Occipital lobe (tissue), 2 donors: ENCODE data around the gene UBE2Q2. TPM values are rescaled to one million over a fixed set of nuclear protein-coding genes. Genes with fewer than 3 reads are reported as not detected.
A peak's percentile ranks its signal among the peaks of the same experiment; 100 is the strongest.
"Not testable (repeated sequence)": the region's sequence is repeated elsewhere in the genome, so short reads cannot be mapped to it uniquely, and the experiment has no call there.

Source experiments
- DNase-seq: peaks from one replicate; lab custom pipeline; 2025; lab: John Stamatoyannopoulos, UW
- total RNA-seq: library from RNA; depleted of rRNA; stranded (reverse); fragments of >200 nt; gene quantifications from one replicate; pipeline ENCODE4 v1.2.3, GENCODE V29; 2014

UBE2Q2 gene
- 78.9 TPM for total RNA-seq

GRCh38 chr15:75842722-75843677 is at the start of gene UBE2Q2:
UBE2Q2 (plus strand) TSS chr15:75843447; CDS start chr15:75843667, 220 bp downstream.
- DNase-seq, result peak; percentile 58

GRCh38 chr15:75796321-75796720 is 46.9 kb upstream of the UBE2Q2 start:
- DNase-seq, result no peak

- DNase-seq, result not testable (repeated sequence)
Measured at GRCh38 chr15:75797146-75797545, 46.1 kb upstream of the UBE2Q2 start.

GRCh38 chr15:75799190-75799589 is 44.1 kb upstream of the UBE2Q2 start:
- no peak for DNase-seq

- DNase-seq, result not testable (repeated sequence)
Measured at GRCh38 chr15:75800409-75800808, 42.8 kb upstream of the UBE2Q2 start.

- peak; percentile 49 for DNase-seq
Measured at GRCh38 chr15:75801859-75802593, 41.2 kb upstream of the UBE2Q2 start.

- not testable (repeated sequence) for DNase-seq
Measured at GRCh38 chr15:75807486-75807885, 35.8 kb upstream of the UBE2Q2 start.

- not testable (repeated sequence) for DNase-seq
Measured at GRCh38 chr15:75808009-75808408, 35.2 kb upstream of the UBE2Q2 start.

GRCh38 chr15:75808563-75808962 is 34.7 kb upstream of the UBE2Q2 start:
- no peak for DNase-seq

GRCh38 chr15:75809986-75810750 is 33.1 kb upstream of the UBE2Q2 start:
- DNase-seq, result no peak

- DNase-seq, result no peak
Measured at GRCh38 chr15:75810874-75811498, 32.3 kb upstream of the UBE2Q2 start.

- no peak for DNase-seq
Measured at GRCh38 chr15:75811626-75812025, 31.6 kb upstream of the UBE2Q2 start.

- no peak for DNase-seq
Measured at GRCh38 chr15:75814794-75815193, 28.5 kb upstream of the UBE2Q2 start.

GRCh38 chr15:75815811-75816719 is 27.2 kb upstream of the UBE2Q2 start:
- DNase-seq, result no peak

GRCh38 chr15:75817138-75817935 is 25.9 kb upstream of the UBE2Q2 start:
- no peak for DNase-seq

- no peak for DNase-seq
Measured at GRCh38 chr15:75820206-75820605, 23.0 kb upstream of the UBE2Q2 start.

GRCh38 chr15:75821786-75822345 is 21.4 kb upstream of the UBE2Q2 start:
- DNase-seq, result no peak

- DNase-seq, result no peak
Measured at GRCh38 chr15:75822685-75823278, 20.5 kb upstream of the UBE2Q2 start.
